Uterus (tissue), 2 donors: ENCODE measurements around the gene PTBP3.

Experiments
- CTCF ChIP-seq, 4 experiments: fragments of 200-600 bp in 2 of 4; fragments of 450-650 bp in 2 of 4; sonication (generic) in 2 of 4; IDR thresholded peaks; one replicate each; pipeline ENCODE4 v1.5.1; 2016 to 2019; ENCODE audit warnings: antibody characterized with exemption in 4 of 4, mild to moderate bottlenecking in 2 of 4, moderate library complexity in 1 of 4
- POLR2A ChIP-seq, 2 donors: fragments of 450-650 bp; IDR thresholded peaks; one replicate each; pipeline ENCODE4 v1.6.1; 2016; ENCODE audit warnings: antibody characterized with exemption in 2 of 2, mild to moderate bottlenecking in 1 of 2, moderate library complexity in 1 of 2

- TF ChIP-seq POLR2A (IDR thresholded peaks at IDR 0.05) (no peak), CTCF (IDR thresholded peaks at IDR 0.05) (no peak)
These were observed 101.2 kb downstream of the PTBP3 start for GRCh38 chr9:112232233-112232632.
